Activated CD4-positive, alpha-beta T cell treated with anti-CD3 and anti-CD28 coated beads, Interleukin-2, Interleukin-4, amounts not matched to agents 100 ng/mL and 50 ng/mL, durations not matched to agents 16 hours and 8 hours (primary cell): ENCODE data around the gene BCAR3.
"Not testable (repeated sequence)": the region's sequence is repeated elsewhere in the genome, so short reads cannot be mapped to it uniquely, and the experiment has no call there.

ENCODE experiments used
- DNase-seq: peaks from one replicate; pipeline ENCODE4 v3.0.0-alpha.2; 2020; ENCODE audit warnings: low spot score

The BCAR3 gene

GRCh38 chr1:93597709-93598108, 83.9 kb downstream of the BCAR3 start:
- no peak for DNase-seq

- DNase-seq = no peak
These were observed 85.1 kb downstream of the BCAR3 start for GRCh38 chr1:93596329-93597089.

GRCh38 chr1:93595743-93596142, 85.9 kb downstream of the BCAR3 start:
- no peak for DNase-seq

- DNase-seq = no peak
These were observed 86.4 kb downstream of the BCAR3 start for GRCh38 chr1:93595266-93595665.

- no peak for DNase-seq
These were observed 87.1 kb downstream of the BCAR3 start for GRCh38 chr1:93594603-93594880.

- DNase-seq = no peak
These were observed 87.6 kb downstream of the BCAR3 start for GRCh38 chr1:93593854-93594602.

GRCh38 chr1:93592551-93592949, 89.1 kb downstream of the BCAR3 start:
- no peak for DNase-seq

- no peak for DNase-seq
These were observed 89.7 kb downstream of the BCAR3 start for GRCh38 chr1:93591676-93592550.

GRCh38 chr1:93591291-93591675, 90.4 kb downstream of the BCAR3 start:
- DNase-seq = not testable (repeated sequence)

- DNase-seq = no peak
These were observed 92.7 kb downstream of the BCAR3 start for GRCh38 chr1:93588955-93589354.

GRCh38 chr1:93588206-93588605, 93.4 kb downstream of the BCAR3 start:
- DNase-seq = no peak

- DNase-seq = no peak
These were observed 94.3 kb downstream of the BCAR3 start for GRCh38 chr1:93587354-93587753.

- DNase-seq = no peak
These were observed 96.3 kb downstream of the BCAR3 start for GRCh38 chr1:93585059-93585966.

GRCh38 chr1:93584261-93585003, 97.2 kb downstream of the BCAR3 start:
- no peak for DNase-seq

GRCh38 chr1:93581917-93582850, 99.5 kb downstream of the BCAR3 start:
- DNase-seq = no peak

- no peak for DNase-seq
These were observed 101.7 kb downstream of the BCAR3 start for GRCh38 chr1:93579891-93580290.

GRCh38 chr1:93578911-93579825, 102.5 kb downstream of the BCAR3 start:
- no peak for DNase-seq

- no peak for DNase-seq
These were observed 103.2 kb downstream of the BCAR3 start for GRCh38 chr1:93578433-93578830.
